Measurements from ENCODE around the gene GAS5.

GRCh38 chr1:173889885-173890284 is 22.1 kb upstream of the GAS5 start:
- TF ChIP-seq EZH2 (IDR thresholded peaks at IDR 0.05; ENCODE audit: low read length, unreplicated experiment) (no peak), CTCF (conservative IDR thresholded peaks at IDR 0.05; ENCODE audit: low read depth, low read length) (no peak), EZH2phosphoT487 (IDR thresholded peaks at IDR 0.05; ENCODE audit: borderline replicate concordance, low read length) (no peak)

Data from PC-3 (cell line).